Activated CD4-positive, alpha-beta T cell treated with anti-CD3 and anti-CD28 coated beads, Interleukin-2, amount 10 ng/mL, durations not matched to agents 24 days and 14 days (primary cell): ENCODE data around the gene CHRND. TPM values are rescaled to one million over a fixed set of nuclear protein-coding genes. Genes with fewer than 3 reads are reported as not detected.

Source experiments
- DNase-seq: peaks from one replicate; pipeline ENCODE4 v3.0.0; 2022
- H3K27ac Mint-ChIP-seq: one replicate; pipeline ENCODE4 v1.8.0; 2022; ENCODE audit warnings: mild to moderate bottlenecking, mixed read lengths
- H3K27me3 Mint-ChIP-seq: one replicate; pipeline ENCODE4 v1.8.0; 2022; ENCODE audit warnings: mixed read lengths
- H3K36me3 Mint-ChIP-seq: one replicate; pipeline ENCODE4 v1.8.0; 2022; ENCODE audit warnings: low read depth, mild to moderate bottlenecking, mixed read lengths
- H3K4me1 Mint-ChIP-seq: one replicate; pipeline ENCODE4 v1.8.0; 2021; ENCODE audit warnings: mixed read lengths
- H3K4me3 Mint-ChIP-seq: one replicate; pipeline ENCODE4 v1.8.0; 2022; ENCODE audit warnings: mild to moderate bottlenecking, moderate library complexity, mixed read lengths
- H3K9me3 Mint-ChIP-seq: one replicate; pipeline ENCODE4 v1.8.0; 2021; ENCODE audit warnings: mixed read lengths
- intact Hi-C: fragments of 100-400 bp; cut with micrococcal nuclease; formaldehyde crosslinking; loops from one replicate; pipeline ENCODE4 v1.15.1; 2023
- total RNA-seq: library from RNA; stranded (reverse); gene quantifications from 2 replicates; pipeline ENCODE4 v1.2.3, GENCODE V29; 2022

Gene CHRND
- total RNA-seq, result not detected in 2 replicates

DNA sequence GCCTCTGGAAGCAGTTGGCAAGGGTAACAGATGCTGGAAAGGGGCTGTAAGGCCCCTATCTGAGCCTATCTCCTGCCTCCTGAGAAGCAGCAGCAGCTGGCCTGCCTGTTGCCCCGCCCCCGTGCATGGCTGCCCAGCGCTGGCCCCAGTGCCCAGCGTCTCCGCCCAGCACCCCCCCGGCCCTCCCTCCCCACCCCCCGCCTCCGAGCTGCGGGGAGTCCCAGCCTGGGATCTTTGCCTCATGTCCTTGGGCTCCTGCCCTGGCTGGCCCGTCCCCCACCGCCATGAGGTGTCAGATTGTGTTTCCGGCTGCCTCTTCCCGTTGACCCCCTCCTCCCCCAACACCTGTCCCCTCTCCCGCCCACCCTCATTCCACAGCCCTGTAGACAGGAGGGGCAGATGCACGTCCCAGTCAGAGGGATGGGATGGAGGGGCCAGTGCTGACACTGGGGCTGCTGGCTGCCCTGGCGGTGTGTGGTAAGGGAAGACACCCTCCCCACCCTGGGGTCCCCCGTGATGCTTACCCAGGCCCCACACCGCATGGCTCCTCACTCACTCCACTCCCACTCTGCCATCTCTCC lies at the start of gene CHRND:
Gene CHRND, plus strand, starts transcription at position 370 of the 581 bp plus-strand sequence. Its CDS starts 56 bp downstream, at position 426.
- Mint-ChIP-seq H3K9me3 (no peaks in the 10 kb centered on the region), H3K27ac (no peak within 1 kb of the TSS), H3K36me3 (no peaks in the 10 kb centered on the region), H3K4me3 (no peak within 1 kb of the TSS), H3K27me3 (peaks cover 25% of the 10 kb centered on the region), H3K4me1 (peaks cover 7% of the 10 kb centered on the region)
- DNase-seq, result no peak
- intact Hi-C loops, result no loop called here

DNA sequence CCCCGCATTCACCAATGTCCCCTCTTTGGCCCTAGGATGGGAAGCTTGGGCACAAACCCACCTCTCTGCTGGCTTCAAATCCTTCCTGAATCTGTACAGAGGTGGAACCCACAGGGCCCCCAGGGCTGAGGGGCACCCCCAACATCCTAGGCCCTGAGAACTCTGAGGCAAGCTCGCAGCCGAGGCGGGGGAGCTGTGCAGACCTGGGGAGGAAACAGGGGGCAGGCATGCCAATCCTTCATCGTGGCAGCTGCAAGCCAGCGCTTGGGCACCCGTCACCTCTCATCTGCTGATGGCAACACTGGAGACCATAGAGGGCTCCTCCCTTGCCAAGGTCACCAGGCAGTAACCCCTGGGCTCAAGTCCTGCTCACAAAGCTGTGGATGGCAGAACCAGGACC lies 49.2 kb upstream of the CHRND start:
- Mint-ChIP-seq H3K4me3 (no peak overlapping the region), H3K27ac (no peak overlapping the region), H3K4me1 (no peaks in the 10 kb centered on the region), H3K27me3 (peaks cover 17% of the 10 kb centered on the region), H3K36me3 (no peaks in the 10 kb centered on the region), H3K9me3 (peaks cover under 1% of the 10 kb centered on the region)
- intact Hi-C loops, result no loop called here
- DNase-seq, result no peak

DNA sequence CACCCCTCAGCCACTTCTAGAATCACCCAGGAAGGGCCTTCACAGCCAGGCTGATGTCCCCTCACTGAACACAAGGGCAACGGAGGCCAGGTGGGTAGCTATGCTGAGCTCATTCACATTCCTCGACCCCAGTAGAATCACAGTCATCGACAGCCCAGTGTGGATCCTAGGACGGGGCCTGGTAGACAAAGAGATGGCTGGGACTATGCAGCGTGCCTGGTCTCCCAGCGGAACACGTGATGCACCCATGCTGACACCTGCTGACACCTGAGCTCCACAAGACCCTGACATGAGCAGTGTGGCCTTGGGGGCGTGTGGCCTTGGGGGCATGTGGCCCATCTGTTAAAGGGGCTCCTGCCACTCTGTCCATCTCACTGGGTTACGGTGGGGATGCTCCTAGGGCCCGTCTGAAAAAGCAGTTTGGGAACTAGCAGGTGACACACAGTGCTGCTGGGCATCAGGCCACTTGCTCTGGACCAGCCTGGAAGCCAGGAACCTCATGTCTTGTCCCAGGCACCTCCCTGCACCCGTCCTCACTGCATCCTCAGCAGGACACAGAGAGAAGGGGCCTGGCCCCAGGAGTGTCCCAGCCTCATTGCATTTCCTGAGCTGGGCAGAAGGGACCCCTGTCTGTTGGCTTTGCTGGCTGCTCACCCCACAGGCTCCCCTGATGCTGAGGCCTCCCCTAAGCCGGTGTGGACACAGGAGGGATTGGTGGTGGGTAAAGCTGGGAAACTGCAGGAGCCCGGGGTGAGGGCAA lies 48.0 kb upstream of the CHRND start:
- Mint-ChIP-seq H3K4me1 (no peaks in the 10 kb centered on the region), H3K9me3 (no peaks in the 10 kb centered on the region), H3K27me3 (peaks cover 6% of the 10 kb centered on the region), H3K4me3 (no peak overlapping the region), H3K27ac (no peak overlapping the region), H3K36me3 (no peaks in the 10 kb centered on the region)
- DNase-seq, result no peak
- intact Hi-C loops, result no loop called here

DNA sequence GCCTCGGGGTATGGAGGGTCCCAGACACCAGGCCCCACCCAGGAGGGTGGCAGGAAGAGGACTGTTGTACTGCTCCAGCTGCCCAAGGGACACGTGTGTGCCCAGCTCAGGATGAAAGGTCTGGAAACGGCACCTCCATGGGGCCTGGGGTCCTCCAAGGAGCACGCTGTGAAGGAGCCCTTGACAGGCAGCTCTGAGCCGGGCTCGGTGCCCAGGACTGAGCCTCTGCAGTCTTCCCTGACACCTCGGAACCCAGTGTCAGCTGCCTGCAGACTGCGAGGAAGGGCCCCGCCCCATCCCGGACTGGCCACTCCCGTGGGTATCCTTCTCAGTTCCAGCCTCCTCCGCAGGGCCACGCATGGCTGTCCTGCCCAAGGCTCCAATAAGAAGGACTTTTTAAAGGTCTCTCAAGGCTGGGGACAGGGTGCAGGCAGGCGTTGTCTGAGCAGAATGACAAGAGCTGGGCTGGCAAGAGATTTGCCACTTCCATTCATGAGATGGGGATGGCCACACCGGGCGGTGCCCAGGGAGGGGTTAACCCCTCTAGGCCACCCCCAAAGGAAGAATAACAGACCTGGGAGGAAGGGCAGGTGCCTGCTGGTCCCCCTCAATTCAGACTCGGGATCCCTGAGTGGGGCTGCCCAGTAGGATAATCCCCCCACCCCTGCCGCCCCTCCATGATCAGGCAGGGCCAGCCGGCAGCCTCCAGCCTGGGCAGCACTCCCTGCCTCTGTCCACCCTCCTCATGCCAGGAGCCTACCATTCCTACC lies 47.2 kb upstream of the CHRND start:
- H3K27ac Mint-ChIP-seq, result no peak overlapping the region
- H3K36me3 Mint-ChIP-seq, result no peaks in the 10 kb centered on the region
- no peak for DNase-seq
- H3K27me3 Mint-ChIP-seq, result peaks cover 3% of the 10 kb centered on the region
- H3K9me3 Mint-ChIP-seq, result no peaks in the 10 kb centered on the region
- no peak overlapping the region for H3K4me3 Mint-ChIP-seq
- no peaks in the 10 kb centered on the region for H3K4me1 Mint-ChIP-seq
- intact Hi-C loops, result no loop called here

DNA sequence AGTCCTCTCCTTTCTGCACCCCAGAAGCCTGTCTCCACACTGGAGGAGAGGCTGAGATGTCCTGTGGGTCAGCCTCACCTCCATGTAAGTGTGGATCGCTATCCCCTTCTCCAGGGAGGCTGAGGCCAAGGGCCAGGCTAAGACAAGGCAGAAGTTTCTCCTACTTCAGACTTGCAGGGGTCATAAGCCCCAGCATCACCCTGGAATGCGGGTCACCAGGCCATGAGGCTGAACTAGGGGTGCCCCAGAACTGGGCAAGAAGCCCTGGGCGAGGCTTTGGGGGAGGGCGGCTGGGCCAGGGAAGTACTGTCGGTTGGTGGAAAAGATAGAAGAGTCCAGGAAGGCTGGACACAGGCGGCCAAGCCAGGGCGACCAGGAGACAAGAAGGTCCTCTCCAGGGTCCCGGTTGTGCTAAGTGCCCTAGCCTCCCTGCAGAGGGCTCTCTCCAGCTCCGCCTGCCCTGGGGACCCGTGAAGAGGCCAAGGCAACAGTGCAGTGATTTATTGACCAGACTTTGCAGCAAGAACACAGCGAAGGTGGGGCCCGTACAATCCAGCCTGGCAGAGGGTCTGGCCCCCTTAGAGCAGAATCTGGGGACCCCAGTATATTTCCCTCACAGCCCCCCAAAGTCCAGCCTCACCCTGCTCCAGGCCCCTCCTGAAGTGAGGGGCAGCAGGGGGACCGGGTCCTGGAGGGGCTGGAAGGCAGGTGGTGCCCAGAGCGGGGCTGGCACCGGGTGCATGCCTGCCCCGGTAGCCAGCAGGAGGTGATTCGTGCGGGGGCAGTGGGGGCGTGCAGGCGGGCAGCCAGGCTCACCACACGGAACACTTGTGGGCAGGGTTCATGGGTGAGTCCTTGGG lies 46.4 kb upstream of the CHRND start:
- Mint-ChIP-seq H3K4me1 (no peaks in the 10 kb centered on the region), H3K36me3 (no peaks in the 10 kb centered on the region), H3K27me3 (peaks cover 10% of the 10 kb centered on the region), H3K27ac (no peak overlapping the region), H3K9me3 (no peaks in the 10 kb centered on the region), H3K4me3 (no peak overlapping the region)
- intact Hi-C loops, result loop anchor here (10.0 kb wide), 1 partner anchor 65 kb away; no protein-coding TSS in a partner anchor
- no peak for DNase-seq

DNA sequence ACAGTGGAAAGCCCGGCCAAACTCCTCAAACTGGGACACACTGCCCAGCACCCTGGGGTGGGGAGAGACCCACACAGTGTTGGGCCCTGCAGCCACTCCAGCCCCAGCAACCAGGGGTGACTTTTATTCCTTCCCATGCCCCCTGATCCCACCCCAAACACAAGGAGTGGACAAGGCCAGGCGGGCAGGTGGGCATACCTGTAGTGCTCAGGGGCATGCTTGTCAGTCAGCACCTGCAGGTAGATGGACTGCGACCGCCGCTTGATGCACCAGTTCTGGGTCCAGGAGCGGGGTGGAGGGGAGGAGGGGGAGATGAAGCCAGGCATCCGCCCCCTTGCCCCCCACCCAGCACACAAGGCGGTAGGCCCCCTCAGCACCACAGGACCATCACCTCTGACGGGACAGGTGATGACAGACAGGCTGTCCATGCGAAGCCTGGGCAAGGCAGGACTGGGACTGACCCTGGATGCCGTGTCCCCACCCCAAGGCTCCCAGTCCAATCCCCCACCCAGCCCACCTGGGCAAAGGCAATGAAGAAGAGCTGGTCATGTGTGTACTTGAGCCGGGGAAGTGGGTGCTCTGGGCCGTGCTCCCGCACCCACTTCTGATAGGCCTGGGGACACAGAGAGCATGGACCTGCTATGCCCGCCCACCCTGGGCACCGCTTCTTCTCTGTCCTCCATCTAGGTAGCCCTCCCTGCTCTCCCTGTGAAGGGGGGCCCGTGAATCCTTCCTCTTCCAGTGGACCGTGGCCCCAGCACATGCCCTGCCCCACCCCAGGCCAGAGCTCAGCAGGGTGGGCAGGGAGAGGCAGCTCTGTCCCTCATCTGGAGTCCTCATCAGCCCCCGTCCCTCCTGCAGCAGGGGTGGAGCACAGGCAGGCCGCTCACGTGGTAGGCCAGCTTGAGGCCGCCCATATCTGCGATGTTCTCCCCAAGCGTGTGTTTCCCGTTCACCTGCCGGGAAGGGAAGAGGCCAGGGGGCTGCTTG lies 45.5 kb upstream of the CHRND start:
- intact Hi-C loops, result loop anchor here (10.0 kb wide), 1 partner anchor 66 kb away; no protein-coding TSS in a partner anchor
- no peak for DNase-seq
- Mint-ChIP-seq H3K27ac (no peak overlapping the region), H3K36me3 (no peaks in the 10 kb centered on the region), H3K27me3 (peaks cover 19% of the 10 kb centered on the region), H3K4me1 (peaks cover 4% of the 10 kb centered on the region), H3K4me3 (no peak overlapping the region), H3K9me3 (no peaks in the 10 kb centered on the region)

DNA sequence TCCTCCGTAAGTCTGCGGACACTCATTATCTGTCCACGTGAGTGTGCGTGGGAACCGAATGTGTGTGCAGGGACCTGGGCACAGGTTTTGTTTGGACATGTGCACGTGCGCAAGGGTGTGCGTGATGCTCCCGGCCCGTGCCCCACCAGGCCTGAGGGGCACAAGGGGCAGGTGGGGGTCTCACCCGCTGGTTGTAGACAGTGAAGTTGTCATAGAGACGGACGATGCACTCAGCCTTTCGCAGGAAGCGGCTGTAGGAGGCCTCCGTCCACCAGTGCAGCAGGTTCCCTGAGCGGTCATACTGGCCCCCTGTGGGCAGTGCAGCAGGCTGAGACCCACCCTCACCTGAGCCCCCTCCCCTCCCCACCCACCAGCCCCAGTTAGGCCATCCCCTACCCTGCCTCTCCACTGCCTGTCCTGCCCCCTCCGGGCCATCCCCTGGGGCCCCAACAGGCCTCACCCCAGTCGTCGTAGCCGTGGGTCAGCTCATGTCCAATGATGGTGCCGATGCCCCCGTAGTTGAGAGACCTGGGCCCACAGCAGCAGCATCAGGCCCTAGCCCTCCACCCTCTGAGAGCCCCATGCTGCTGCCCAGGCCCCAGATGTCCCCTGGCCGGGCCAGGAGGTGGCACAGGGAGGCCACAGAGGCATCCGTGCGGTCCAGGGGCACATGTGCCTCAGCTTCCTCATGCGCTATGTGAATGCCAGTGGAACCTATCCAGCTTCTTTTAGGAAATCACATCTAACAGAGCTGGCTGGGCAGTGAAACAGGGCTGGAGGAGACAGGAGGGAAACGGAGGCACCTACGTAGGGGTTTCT lies 44.4 kb upstream of the CHRND start:
- Mint-ChIP-seq H3K36me3 (no peaks in the 10 kb centered on the region), H3K4me3 (no peak overlapping the region), H3K9me3 (no peaks in the 10 kb centered on the region), H3K4me1 (peaks cover 4% of the 10 kb centered on the region), H3K27me3 (peaks cover 17% of the 10 kb centered on the region), H3K27ac (no peak overlapping the region)
- DNase-seq, result no peak
- intact Hi-C loops, result loop anchor here (10.0 kb wide), 1 partner anchor 67 kb away; no protein-coding TSS in a partner anchor

DNA sequence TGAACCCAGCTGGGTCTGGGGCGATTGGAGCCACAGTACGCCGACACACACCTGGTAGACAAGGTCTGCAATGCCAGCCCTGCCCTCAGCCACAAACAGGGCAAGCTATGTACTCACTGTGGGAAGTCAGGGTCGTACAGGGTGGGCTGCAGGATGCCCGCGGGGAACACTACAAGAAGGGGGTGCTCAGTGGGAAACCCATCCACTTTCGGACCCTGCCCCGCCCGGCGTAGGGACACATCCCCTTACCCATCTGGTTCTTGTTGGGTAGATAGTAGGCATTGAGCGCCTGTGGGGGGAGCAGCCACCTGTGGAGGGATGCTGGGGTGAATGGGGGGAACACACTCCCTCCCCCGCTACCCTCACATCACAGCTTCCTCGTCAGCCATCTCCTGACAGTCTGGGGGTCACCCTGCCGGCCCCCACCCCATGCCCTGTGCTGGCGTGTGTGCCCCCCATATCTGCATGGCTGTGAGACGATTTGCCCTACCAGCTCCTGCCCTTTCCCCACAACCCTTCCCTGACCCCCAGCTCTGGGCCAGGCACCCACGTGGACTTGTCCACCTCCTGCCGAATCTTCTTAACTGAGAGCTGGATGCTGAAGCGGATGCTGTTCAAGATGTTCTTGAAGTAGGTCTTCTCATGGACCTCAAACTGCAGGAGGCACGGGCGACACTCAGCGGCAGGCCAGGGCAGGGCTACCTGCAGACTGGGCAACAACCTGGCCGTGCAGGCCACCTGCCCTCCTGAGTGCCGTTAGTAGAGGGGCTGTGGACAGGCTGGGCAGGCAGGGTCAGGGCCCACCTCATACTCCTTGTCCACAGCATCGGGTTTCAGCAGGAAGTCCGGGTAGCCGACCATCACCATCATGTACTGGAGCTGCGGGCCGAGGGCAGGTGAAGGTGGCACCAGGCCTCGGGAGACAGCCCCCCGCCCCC lies 43.4 kb upstream of the CHRND start:
- Mint-ChIP-seq H3K9me3 (no peaks in the 10 kb centered on the region), H3K4me1 (peaks cover 4% of the 10 kb centered on the region), H3K4me3 (no peak overlapping the region), H3K27me3 (peaks cover 19% of the 10 kb centered on the region), H3K36me3 (no peaks in the 10 kb centered on the region), H3K27ac (no peak overlapping the region)
- DNase-seq, result no peak
- intact Hi-C loops, result loop anchor here (10.0 kb wide), 1 partner anchor 68 kb away; no protein-coding TSS in a partner anchor

DNA sequence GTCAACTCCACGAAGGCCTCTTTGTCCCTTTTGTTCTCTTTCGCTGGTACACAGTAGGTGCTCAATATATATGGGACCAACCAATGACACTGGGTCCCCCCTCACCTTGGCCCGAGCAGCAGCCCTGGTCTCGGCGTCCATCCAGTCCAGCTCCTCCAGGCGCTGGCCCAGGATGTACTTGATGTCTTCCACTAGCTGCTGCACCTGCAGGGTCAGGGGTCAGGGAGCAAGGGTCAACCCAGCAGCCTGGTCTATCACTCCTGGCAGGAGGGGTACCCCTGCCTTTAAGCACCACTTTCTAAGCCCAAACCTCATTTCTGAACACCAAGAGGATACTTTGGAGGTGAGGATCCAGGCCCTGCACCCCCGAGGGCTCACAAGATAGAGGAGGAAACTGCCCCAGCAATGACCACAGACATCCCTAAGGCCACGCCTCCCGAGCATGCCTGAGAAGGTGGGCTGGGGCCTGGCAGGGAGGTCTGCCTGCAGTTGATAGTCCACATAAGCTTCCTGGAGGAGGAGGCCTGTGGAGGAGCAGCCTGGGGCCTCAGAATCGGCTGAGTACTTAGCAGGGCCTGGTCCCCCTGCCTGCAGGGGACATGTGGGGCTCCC lies 42.5 kb upstream of the CHRND start:
- no peaks in the 10 kb centered on the region for H3K36me3 Mint-ChIP-seq
- no peaks in the 10 kb centered on the region for H3K9me3 Mint-ChIP-seq
- no peak overlapping the region for H3K27ac Mint-ChIP-seq
- peaks cover 22% of the 10 kb centered on the region for H3K27me3 Mint-ChIP-seq
- peaks cover 4% of the 10 kb centered on the region for H3K4me1 Mint-ChIP-seq
- intact Hi-C loops, result loop anchor here (10.0 kb wide), 1 partner anchor 69 kb away; no protein-coding TSS in a partner anchor
- no peak for DNase-seq
- H3K4me3 Mint-ChIP-seq, result no peak overlapping the region

DNA sequence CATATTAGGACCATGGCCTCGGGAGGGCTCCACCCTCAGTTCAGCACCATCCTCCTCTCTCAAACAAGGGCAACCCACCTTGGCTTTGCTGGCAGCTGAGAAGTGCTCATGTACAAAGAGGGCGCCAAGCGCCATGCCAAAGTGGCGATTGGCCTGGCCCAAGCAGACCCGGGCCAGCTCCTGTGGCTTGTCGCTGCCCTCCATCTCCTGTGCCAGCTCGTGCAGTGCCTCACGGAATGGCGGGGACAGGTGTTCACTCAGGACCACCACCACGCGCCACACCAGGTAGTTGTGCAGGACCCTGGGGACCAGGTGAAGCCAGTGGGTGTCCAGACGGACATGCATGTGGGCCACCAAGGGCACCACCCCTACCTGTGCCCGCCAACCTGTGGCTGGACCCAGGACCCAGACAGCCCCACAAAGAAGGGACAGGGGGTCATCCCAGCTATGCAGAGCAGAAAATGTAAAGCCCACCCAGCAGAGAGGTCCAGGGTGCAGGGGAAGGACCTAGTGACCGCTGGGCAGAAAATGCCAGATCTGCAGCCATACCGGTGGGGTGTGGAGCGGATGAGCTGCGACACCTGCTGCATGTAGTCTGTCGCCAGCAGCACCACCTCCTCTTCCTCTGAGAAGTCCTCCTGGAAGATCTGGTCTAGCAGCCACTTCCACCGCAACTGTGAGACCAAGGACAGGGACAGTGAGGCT lies 41.9 kb upstream of the CHRND start:
- Mint-ChIP-seq H3K27ac (no peak overlapping the region), H3K4me1 (peaks cover 4% of the 10 kb centered on the region), H3K4me3 (no peak overlapping the region), H3K36me3 (no peaks in the 10 kb centered on the region), H3K9me3 (no peaks in the 10 kb centered on the region), H3K27me3 (peaks cover 28% of the 10 kb centered on the region)
- DNase-seq, result no peak
- intact Hi-C loops, result loop anchor here (10.0 kb wide), 1 partner anchor 69 kb away; no protein-coding TSS in a partner anchor
